ENCODE data around the gene METTL15.

The METTL15 gene

GRCh38 chr11:28231475-28231874 lies 123.3 kb downstream of the METTL15 start:
- Histone ChIP-seq H3K4me3 (ENCODE audit: insufficient read depth, low read depth, low read length) (no peak overlapping the region), H3K36me3 (ENCODE audit: control insufficient read depth, insufficient read depth, low read length) (no peaks in the 10 kb centered on the region), H3K9me3 (ENCODE audit: control insufficient read depth, low read length) (no peaks in the 10 kb centered on the region), H3K27me3 (ENCODE audit: control insufficient read depth, insufficient read depth, low read length, poor library complexity, severe bottlenecking) (no peaks in the 10 kb centered on the region), H3K27ac (ENCODE audit: insufficient read depth, low read depth, low read length, poor library complexity, severe bottlenecking) (no peak overlapping the region), H3K4me1 (ENCODE audit: control insufficient read depth, insufficient read depth, low read length) (no peaks in the 10 kb centered on the region)
- 99 to 100% methylated on average over 2 of the region's 2 CpGs for WGBS, 2 experiments

- H3K4me3 ChIP-seq (ENCODE audit: insufficient read depth, low read depth, low read length), result no peak overlapping the region
- no peaks in the 10 kb centered on the region for H3K4me1 ChIP-seq (ENCODE audit: control insufficient read depth, insufficient read depth, low read length)
Measured at GRCh38 chr11:28232649-28233048, 124.5 kb downstream of the METTL15 start.

GRCh38 chr11:28241760-28242159 lies 133.6 kb downstream of the METTL15 start:
- Histone ChIP-seq H3K27me3 (ENCODE audit: control insufficient read depth, insufficient read depth, low read length, poor library complexity, severe bottlenecking) (no peaks in the 10 kb centered on the region), H3K9me3 (ENCODE audit: control insufficient read depth, low read length) (no peaks in the 10 kb centered on the region), H3K27ac (ENCODE audit: insufficient read depth, low read depth, low read length, poor library complexity, severe bottlenecking) (no peak overlapping the region), H3K36me3 (ENCODE audit: control insufficient read depth, insufficient read depth, low read length) (no peaks in the 10 kb centered on the region), H3K4me3 (ENCODE audit: insufficient read depth, low read depth, low read length) (no peak overlapping the region), H3K4me1 (ENCODE audit: control insufficient read depth, insufficient read depth, low read length) (no peaks in the 10 kb centered on the region)

More at GRCh38 chr11:28232649-28233048, 124.5 kb downstream of the METTL15 start:
- no peaks in the 10 kb centered on the region for H3K9me3 ChIP-seq (ENCODE audit: control insufficient read depth, low read length)
- H3K27ac ChIP-seq (ENCODE audit: insufficient read depth, low read depth, low read length, poor library complexity, severe bottlenecking), result no peak overlapping the region
- no peaks in the 10 kb centered on the region for H3K36me3 ChIP-seq (ENCODE audit: control insufficient read depth, insufficient read depth, low read length)
- no peaks in the 10 kb centered on the region for H3K27me3 ChIP-seq (ENCODE audit: control insufficient read depth, insufficient read depth, low read length, poor library complexity, severe bottlenecking)
- WGBS, 2 experiments, result 90 to 98% methylated on average over 2 to 4 of the region's 4 CpGs

- no peaks in the 10 kb centered on the region for H3K4me1 ChIP-seq (ENCODE audit: control insufficient read depth, insufficient read depth, low read length)
- no peaks in the 10 kb centered on the region for H3K27me3 ChIP-seq (ENCODE audit: control insufficient read depth, insufficient read depth, low read length, poor library complexity, severe bottlenecking)
- H3K4me3 ChIP-seq (ENCODE audit: insufficient read depth, low read depth, low read length), result no peak overlapping the region
- 83 to 100% methylated on average over 1 to 4 of the region's 4 CpGs for WGBS, 2 experiments
- H3K27ac ChIP-seq (ENCODE audit: insufficient read depth, low read depth, low read length, poor library complexity, severe bottlenecking), result no peak overlapping the region
- no peaks in the 10 kb centered on the region for H3K36me3 ChIP-seq (ENCODE audit: control insufficient read depth, insufficient read depth, low read length)
- H3K9me3 ChIP-seq (ENCODE audit: control insufficient read depth, low read length), result no peaks in the 10 kb centered on the region
Measured at GRCh38 chr11:28242596-28242995, 134.4 kb downstream of the METTL15 start.

GRCh38 chr11:28243061-28243460 lies 134.9 kb downstream of the METTL15 start:
- H3K4me3 ChIP-seq (ENCODE audit: insufficient read depth, low read depth, low read length), result no peak overlapping the region
- H3K9me3 ChIP-seq (ENCODE audit: control insufficient read depth, low read length), result no peaks in the 10 kb centered on the region
- 96 to 100% methylated on average over 2 of the region's 2 CpGs for WGBS, 2 experiments
- no peaks in the 10 kb centered on the region for H3K4me1 ChIP-seq (ENCODE audit: control insufficient read depth, insufficient read depth, low read length)
- no peak overlapping the region for H3K27ac ChIP-seq (ENCODE audit: insufficient read depth, low read depth, low read length, poor library complexity, severe bottlenecking)
- no peaks in the 10 kb centered on the region for H3K27me3 ChIP-seq (ENCODE audit: control insufficient read depth, insufficient read depth, low read length, poor library complexity, severe bottlenecking)
- no peaks in the 10 kb centered on the region for H3K36me3 ChIP-seq (ENCODE audit: control insufficient read depth, insufficient read depth, low read length)

- H3K27me3 ChIP-seq (ENCODE audit: control insufficient read depth, insufficient read depth, low read length, poor library complexity, severe bottlenecking), result no peaks in the 10 kb centered on the region
- H3K4me1 ChIP-seq (ENCODE audit: control insufficient read depth, insufficient read depth, low read length), result no peaks in the 10 kb centered on the region
- no peaks in the 10 kb centered on the region for H3K36me3 ChIP-seq (ENCODE audit: control insufficient read depth, insufficient read depth, low read length)
- H3K9me3 ChIP-seq (ENCODE audit: control insufficient read depth, low read length), result no peaks in the 10 kb centered on the region
- WGBS, 2 experiments, result 83 to 89% methylated on average over 1 of the region's 2 CpGs
- H3K4me3 ChIP-seq (ENCODE audit: insufficient read depth, low read depth, low read length), result no peak overlapping the region
- H3K27ac ChIP-seq (ENCODE audit: insufficient read depth, low read depth, low read length, poor library complexity, severe bottlenecking), result no peak overlapping the region
Measured at GRCh38 chr11:28243581-28243980, 135.4 kb downstream of the METTL15 start.

GRCh38 chr11:28245131-28245530 lies 136.9 kb downstream of the METTL15 start:
- H3K27me3 ChIP-seq (ENCODE audit: control insufficient read depth, insufficient read depth, low read length, poor library complexity, severe bottlenecking), result no peaks in the 10 kb centered on the region
- WGBS, 2 experiments, result 63 to 95% methylated on average over 2 of the region's 2 CpGs

GRCh38 chr11:28250192-28250591 lies 142.0 kb downstream of the METTL15 start:
- Histone ChIP-seq H3K4me1 (ENCODE audit: control insufficient read depth, insufficient read depth, low read length) (no peaks in the 10 kb centered on the region), H3K4me3 (ENCODE audit: insufficient read depth, low read depth, low read length) (no peak overlapping the region), H3K36me3 (ENCODE audit: control insufficient read depth, insufficient read depth, low read length) (no peaks in the 10 kb centered on the region), H3K9me3 (ENCODE audit: control insufficient read depth, low read length) (no peaks in the 10 kb centered on the region), H3K27me3 (ENCODE audit: control insufficient read depth, insufficient read depth, low read length, poor library complexity, severe bottlenecking) (no peaks in the 10 kb centered on the region), H3K27ac (ENCODE audit: insufficient read depth, low read depth, low read length, poor library complexity, severe bottlenecking) (no peak overlapping the region)

More at GRCh38 chr11:28245131-28245530, 136.9 kb downstream of the METTL15 start:
- no peaks in the 10 kb centered on the region for H3K4me1 ChIP-seq (ENCODE audit: control insufficient read depth, insufficient read depth, low read length)
- H3K4me3 ChIP-seq (ENCODE audit: insufficient read depth, low read depth, low read length), result no peak overlapping the region
- H3K27ac ChIP-seq (ENCODE audit: insufficient read depth, low read depth, low read length, poor library complexity, severe bottlenecking), result no peak overlapping the region
- H3K36me3 ChIP-seq (ENCODE audit: control insufficient read depth, insufficient read depth, low read length), result no peaks in the 10 kb centered on the region
- H3K9me3 ChIP-seq (ENCODE audit: control insufficient read depth, low read length), result no peaks in the 10 kb centered on the region

- H3K4me3 ChIP-seq (ENCODE audit: insufficient read depth, low read depth, low read length), result no peak overlapping the region
- no peak overlapping the region for H3K27ac ChIP-seq (ENCODE audit: insufficient read depth, low read depth, low read length, poor library complexity, severe bottlenecking)
- no peaks in the 10 kb centered on the region for H3K27me3 ChIP-seq (ENCODE audit: control insufficient read depth, insufficient read depth, low read length, poor library complexity, severe bottlenecking)
- H3K36me3 ChIP-seq (ENCODE audit: control insufficient read depth, insufficient read depth, low read length), result no peaks in the 10 kb centered on the region
- H3K9me3 ChIP-seq (ENCODE audit: control insufficient read depth, low read length), result no peaks in the 10 kb centered on the region
- H3K4me1 ChIP-seq (ENCODE audit: control insufficient read depth, insufficient read depth, low read length), result no peaks in the 10 kb centered on the region
- WGBS, 2 experiments, result 95 to 98% methylated on average over 2 of the region's 2 CpGs
Measured at GRCh38 chr11:28251257-28251656, 143.1 kb downstream of the METTL15 start.

- no peaks in the 10 kb centered on the region for H3K27me3 ChIP-seq (ENCODE audit: control insufficient read depth, insufficient read depth, low read length, poor library complexity, severe bottlenecking)
- H3K4me1 ChIP-seq (ENCODE audit: control insufficient read depth, insufficient read depth, low read length), result no peaks in the 10 kb centered on the region
- no peaks in the 10 kb centered on the region for H3K36me3 ChIP-seq (ENCODE audit: control insufficient read depth, insufficient read depth, low read length)
- H3K9me3 ChIP-seq (ENCODE audit: control insufficient read depth, low read length), result no peaks in the 10 kb centered on the region
- no peak overlapping the region for H3K4me3 ChIP-seq (ENCODE audit: insufficient read depth, low read depth, low read length)
- H3K27ac ChIP-seq (ENCODE audit: insufficient read depth, low read depth, low read length, poor library complexity, severe bottlenecking), result no peak overlapping the region
Measured at GRCh38 chr11:28257761-28258160, 149.6 kb downstream of the METTL15 start.

- no peak overlapping the region for H3K4me3 ChIP-seq (ENCODE audit: insufficient read depth, low read depth, low read length)
- H3K27me3 ChIP-seq (ENCODE audit: control insufficient read depth, insufficient read depth, low read length, poor library complexity, severe bottlenecking), result no peaks in the 10 kb centered on the region
- no peaks in the 10 kb centered on the region for H3K4me1 ChIP-seq (ENCODE audit: control insufficient read depth, insufficient read depth, low read length)
- H3K27ac ChIP-seq (ENCODE audit: insufficient read depth, low read depth, low read length, poor library complexity, severe bottlenecking), result no peak overlapping the region
- no peaks in the 10 kb centered on the region for H3K36me3 ChIP-seq (ENCODE audit: control insufficient read depth, insufficient read depth, low read length)
- H3K9me3 ChIP-seq (ENCODE audit: control insufficient read depth, low read length), result no peaks in the 10 kb centered on the region
- 80 to 81% methylated on average over 8 of the region's 8 CpGs for WGBS, 2 experiments
Measured at GRCh38 chr11:28259177-28259843, 151.1 kb downstream of the METTL15 start.
